Measurements from ENCODE around the gene C11orf24.

GRCh38 chr11:68298659-68299516 is 27.1 kb upstream of the C11orf24 start:
- TF ChIP-seq CTCF (IDR thresholded peaks at IDR 0.05) (no peak), POLR2A (IDR thresholded peaks at IDR 0.05) (no peak)
